MCF 10A (cell line): Measurements from ENCODE around the gene LONRF3. TPM values are rescaled to one million over a fixed set of nuclear protein-coding genes. Genes with fewer than 3 reads are reported as not detected.
A peak's percentile ranks its signal among the peaks of the same experiment; 100 is the strongest.

ENCODE experiments used
- BruUV-seq: library from RNA; stranded (reverse); fragments of 400-500 nt; replicated peaks from 2 replicates; lab custom pipeline; 2021; lab: Mats Ljungman, UMichigan
- CTCF ChIA-PET: fragments of 300-600 bp; sonication (Branson Sonifier 250); formaldehyde crosslinking; extraction: SDS; loops from one replicate; lab custom pipeline; 2021; ENCODE audit warnings: antibody characterized with exemption, inconsistent platforms; lab: Yijun Ruan, JAX
- POLR2A ChIA-PET: fragments of 300-600, 350-650 bp; sonication (Branson Sonifier 250); formaldehyde crosslinking; extraction: SDS; loops from one replicate; lab custom pipeline; 2020; ENCODE audit warnings: antibody characterized with exemption, inconsistent platforms; lab: Yijun Ruan, JAX
- DNase-seq: peaks from one replicate; pipeline ENCODE4 v3.0.0-alpha.2; 2018; ENCODE audit not compliant: unreplicated experiment
- H3K27ac Mint-ChIP-seq: one replicate; pipeline ENCODE4 v1.8.0; 2022; ENCODE audit warnings: mild to moderate bottlenecking, low read depth, mixed read lengths; ENCODE audit not compliant: unreplicated experiment
- H3K27me3 Mint-ChIP-seq: one replicate; pipeline ENCODE4 v1.8.0; 2022; ENCODE audit warnings: mixed read lengths; ENCODE audit not compliant: insufficient read depth, unreplicated experiment
- H3K36me3 Mint-ChIP-seq: one replicate; pipeline ENCODE4 v1.8.0; 2022; ENCODE audit warnings: mild to moderate bottlenecking, moderate library complexity, mixed read lengths; ENCODE audit not compliant: insufficient read depth, unreplicated experiment
- H3K4me1 Mint-ChIP-seq: one replicate; pipeline ENCODE4 v1.8.0; 2022; ENCODE audit warnings: mixed read lengths; ENCODE audit not compliant: insufficient read depth, unreplicated experiment
- H3K4me3 Mint-ChIP-seq: one replicate; pipeline ENCODE4 v1.8.0; 2022; ENCODE audit warnings: mild to moderate bottlenecking, moderate library complexity, mixed read lengths; ENCODE audit not compliant: unreplicated experiment
- H3K9me3 Mint-ChIP-seq: one replicate; pipeline ENCODE4 v1.8.0; 2022; ENCODE audit warnings: mixed read lengths; ENCODE audit not compliant: unreplicated experiment
- CTCF ChIP-seq: fragments of 200-600 bp; IDR thresholded peaks from one replicate; pipeline ENCODE4 v1.8.0; 2022; ENCODE audit warnings: antibody characterized with exemption, mild to moderate bottlenecking; ENCODE audit not compliant: unreplicated experiment
- intact Hi-C: fragments of 100-400 bp; cut with micrococcal nuclease; formaldehyde crosslinking; loops from 2 replicates; pipeline ENCODE4 v1.14.1; 2022
- total RNA-seq: library from RNA; stranded (reverse); gene quantifications from 2 replicates; pipeline ENCODE4 v1.2.3, GENCODE V29; 2022

The LONRF3 gene
- total RNA-seq, 1 experiment from 2014 or later: 1.0 TPM

- Mint-ChIP-seq H3K27me3 (peaks cover 51% of the 10 kb centered on the region), H3K9me3 (no peaks in the 10 kb centered on the region), H3K36me3 (no peaks in the 10 kb centered on the region), H3K4me3 (no peak overlapping the region), H3K4me1 (no peaks in the 10 kb centered on the region), H3K27ac (no peak overlapping the region)
- no TSS peak for BruUV-seq
- ChIA-PET CTCF (no interaction called here), POLR2A (interaction anchor here (0.7 kb wide), 1 partner anchor 22 kb away, joined by 3 read pairs; no protein-coding TSS in a partner anchor)
- intact Hi-C loops: no loop called here
- no peak for TF ChIP-seq CTCF
- no peak for DNase-seq
Observed at GRCh38 chrX:118943102-118943501, 31.3 kb upstream of the LONRF3 start.

- H3K27me3 Mint-ChIP-seq: peaks cover 45% of the 10 kb centered on the region
- no peak for DNase-seq
- TF ChIP-seq CTCF: no peak
- H3K27ac Mint-ChIP-seq: no peak overlapping the region
- BruUV-seq: no TSS peak
- no peaks in the 10 kb centered on the region for H3K4me1 Mint-ChIP-seq
- intact Hi-C loops: no loop called here
- no peaks in the 10 kb centered on the region for H3K9me3 Mint-ChIP-seq
- ChIA-PET POLR2A (no interaction called here), CTCF (interaction anchor here (0.6 to 1.4 kb wide), 2 partner anchors 59 to 88 kb away, joined by 3 to 4 read pairs; no protein-coding TSS in a partner anchor)
- H3K4me3 Mint-ChIP-seq: no peak overlapping the region
- no peaks in the 10 kb centered on the region for H3K36me3 Mint-ChIP-seq
Observed at GRCh38 chrX:118945921-118946320, 28.5 kb upstream of the LONRF3 start.

GRCh38 chrX:118948270-118948669 is 26.1 kb upstream of the LONRF3 start:
- no peaks in the 10 kb centered on the region for H3K4me1 Mint-ChIP-seq
- no peaks in the 10 kb centered on the region for H3K36me3 Mint-ChIP-seq
- POLR2A ChIA-PET: interaction anchor here (1.3 kb wide), 1 partner anchor 11 kb away, joined by 3 read pairs; no protein-coding TSS in a partner anchor
- H3K4me3 Mint-ChIP-seq: no peak overlapping the region
- H3K27me3 Mint-ChIP-seq: peaks cover 23% of the 10 kb centered on the region
- no peaks in the 10 kb centered on the region for H3K9me3 Mint-ChIP-seq
- no peak for TF ChIP-seq CTCF
- no TSS peak for BruUV-seq
- no peak for DNase-seq
- CTCF ChIA-PET: interaction anchor here (1.2 kb wide), 1 partner anchor 22 kb away, joined by 5 read pairs; no protein-coding TSS in a partner anchor
- H3K27ac Mint-ChIP-seq: no peak overlapping the region
- intact Hi-C loops: no loop called here

GRCh38 chrX:118961866-118962560 is 12.4 kb upstream of the LONRF3 start:
- ChIA-PET POLR2A (no interaction called here), CTCF (no interaction called here)

More at GRCh38 chrX:118961866-118962560, 12.4 kb upstream of the LONRF3 start:
- Mint-ChIP-seq H3K36me3 (no peaks in the 10 kb centered on the region), H3K4me3 (no peak overlapping the region), H3K27me3 (peaks cover 45% of the 10 kb centered on the region), H3K4me1 (no peaks in the 10 kb centered on the region), H3K9me3 (no peaks in the 10 kb centered on the region), H3K27ac (no peak overlapping the region)
- intact Hi-C loops: no loop called here
- no peak for TF ChIP-seq CTCF
- DNase-seq: peak; percentile 14
- BruUV-seq: no TSS peak
